B cell (primary cell): ENCODE data around the gene CALD1. TPM values are rescaled to one million over a fixed set of nuclear protein-coding genes. Genes with fewer than 3 reads are reported as not detected.

Experiments used
- ATAC-seq: fragments of 200-7000 bp; cut with Tn5 transposase; one replicate; pipeline ENCODE4 v1.10.0; 2021; ENCODE audit warnings: low read depth, mild to moderate bottlenecking, moderate number of reproducible peaks, moderate library complexity
- CTCF ChIA-PET: fragments of 350-600 bp; sonication (Branson Sonifier 250); formaldehyde crosslinking; loops from one replicate; lab custom pipeline; 2021; ENCODE audit warnings: antibody characterized with exemption, inconsistent platforms; lab: Charles Lee
- POLR2A ChIA-PET: fragments of 350-600 bp; sonication (Branson Sonifier 250); formaldehyde crosslinking; loops from one replicate; lab custom pipeline; 2021; ENCODE audit warnings: antibody characterized with exemption; lab: Charles Lee
- DNase-seq: peaks from one replicate; pipeline ENCODE4 v3.0.0; 2013
- H2AFZ ChIP-seq: 2 replicates; pipeline ENCODE4 v1.6.1; 2012; ENCODE audit warnings: mild to moderate bottlenecking, low read depth, low read length; ENCODE audit not compliant: insufficient read depth, poor library complexity, severe bottlenecking
- H3K27ac ChIP-seq, 2 donors: 1 replicate in 1 of 2; 2 replicates in 1 of 2; pipeline ENCODE4 v1.5.1; 2012 to 2013; ENCODE audit warnings: low read length in 2 of 2, mild to moderate bottlenecking in 2 of 2, moderate library complexity in 1 of 2
- H3K27me3 ChIP-seq, 4 experiments: fragments of 200-600 bp in 1 of 4; sonication (generic) in 1 of 4; replicated peaks in 1 of 4; 1 replicate in 2 of 4; 2 replicates in 2 of 4; pipeline versions ENCODE4 v1.6.1 to v1.7.0; 2013 to 2016; ENCODE audit warnings: low read length in 3 of 4, mild to moderate bottlenecking in 2 of 4, mixed read lengths in 1 of 4, moderate library complexity in 1 of 4; ENCODE audit not compliant: insufficient read depth in 4 of 4, control insufficient read depth in 3 of 4; ENCODE audit errors: control extremely low read depth in 1 of 4
- H3K36me3 ChIP-seq, 2 experiments: replicated peaks in 1 of 2; 1 replicate in 1 of 2; 2 replicates in 1 of 2; pipeline versions ENCODE4 v1.6.1 to v1.7.1; 2013; ENCODE audit warnings: low read length in 1 of 2; ENCODE audit not compliant: insufficient read depth in 2 of 2, control insufficient read depth in 1 of 2; ENCODE audit errors: control extremely low read depth in 1 of 2, extremely low read depth in 1 of 2
- H3K4me1 ChIP-seq, 2 donors: fragments of 200-600 bp in 1 of 2; sonication (generic) in 1 of 2; 1 replicate in 1 of 2; 2 replicates in 1 of 2; pipeline versions ENCODE4 v1.5.1 to v1.6.1; 2013 to 2017; ENCODE audit warnings: low read length in 2 of 2; ENCODE audit not compliant: control insufficient read depth in 2 of 2, insufficient read depth in 2 of 2
- H3K4me2 ChIP-seq: replicated peaks from 2 replicates; pipeline ENCODE3; 2012; ENCODE audit warnings: mild to moderate bottlenecking, low read depth, low read length; ENCODE audit not compliant: poor library complexity, severe bottlenecking
- H3K4me3 ChIP-seq, 5 experiments: fragments of 200-600 bp in 1 of 5; sonication (generic) in 1 of 5; 1 replicate in 3 of 5; 2 replicates in 2 of 5; pipeline versions ENCODE4 v1.5.1 to v1.7.0; 2011 to 2016; ENCODE audit warnings: low read length in 4 of 5, mild to moderate bottlenecking in 4 of 5, low read depth in 2 of 5, control low read depth in 1 of 5, moderate library complexity in 1 of 5; ENCODE audit not compliant: insufficient read depth in 1 of 5; ENCODE audit errors: control extremely low read depth in 1 of 5, extremely low read depth in 1 of 5
- H3K79me2 ChIP-seq: fragments of 200-600 bp; sonication (generic); one replicate; pipeline ENCODE4 v1.6.0; 2016; ENCODE audit warnings: low read length; ENCODE audit not compliant: control insufficient read depth, insufficient read depth
- H3K9ac ChIP-seq: fragments of 200-600 bp; sonication (generic); 2 replicates; pipeline ENCODE4 v1.6.1; 2017; ENCODE audit warnings: mild to moderate bottlenecking, low read length, moderate library complexity
- H3K9me3 ChIP-seq, 3 donors: one replicate each; pipeline versions ENCODE4 v1.6.1 to v1.7.1; 2013; ENCODE audit warnings: low read length in 2 of 3; ENCODE audit not compliant: control insufficient read depth in 2 of 3, insufficient read depth in 1 of 3; ENCODE audit errors: control extremely low read depth in 1 of 3
- H4K20me1 ChIP-seq: 2 replicates; pipeline ENCODE4 v1.6.0; 2012; ENCODE audit warnings: mild to moderate bottlenecking, low read length; ENCODE audit not compliant: insufficient read depth, control insufficient read depth, poor library complexity, severe bottlenecking
- H3K27ac Mint-ChIP-seq: one replicate; pipeline ENCODE4 v1.8.0; 2021; ENCODE audit warnings: mixed read lengths
- H3K27me3 Mint-ChIP-seq: one replicate; pipeline ENCODE4 v1.8.0; 2021; ENCODE audit warnings: mixed read lengths
- H3K4me1 Mint-ChIP-seq: one replicate; pipeline ENCODE4 v1.8.0; 2021; ENCODE audit warnings: mixed read lengths
- H3K4me3 Mint-ChIP-seq: one replicate; pipeline ENCODE4 v1.8.0; 2021; ENCODE audit warnings: mixed read lengths
- H3K9me3 Mint-ChIP-seq: one replicate; pipeline ENCODE4 v1.8.0; 2022; ENCODE audit warnings: mixed read lengths; ENCODE audit not compliant: insufficient read depth
- EZH2 ChIP-seq: IDR thresholded peaks from 2 replicates; pipeline ENCODE4 v1.6.1; 2012; ENCODE audit warnings: borderline replicate concordance, low read depth, mild to moderate bottlenecking, moderate library complexity, low read length; ENCODE audit not compliant: insufficient read depth, poor library complexity, severe bottlenecking
- WGBS: methylation state at CpG from one replicate; pipeline ENCODE4 v1.1.5; 2013; ENCODE audit warnings: missing lambda C conversion rate; ENCODE audit not compliant: insufficient coverage; 5-methylcytosine and 5-hydroxymethylcytosine counted together
- intact Hi-C: fragments of 100-400 bp; cut with micrococcal nuclease; formaldehyde crosslinking; loops from one replicate; pipeline ENCODE4 v1.10.0; 2022
- polyA plus RNA-seq: library from polyadenylated mRNA; depleted of rRNA; stranded (reverse); fragments of >200 nt; gene quantifications from 2 replicates; pipeline ENCODE4 v1.2.3, GENCODE V29; 2012
- total RNA-seq, 2 donors: library from RNA; stranded (reverse); fragments of 120-200 nt in 1 of 2; gene quantifications; 1 replicate in 1 of 2; 2 replicates in 1 of 2; pipeline versions ENCODE4 v1.2.3 to v1.2.4, GENCODE V29; 2013 to 2022
- TF ChIP-seq, protein P1 (sequence below): fragments of 200-600 bp; IDR thresholded peaks from one replicate; pipeline ENCODE4 v1.8.0; 2022; ENCODE audit warnings: antibody characterized with exemption, mild to moderate bottlenecking

Gene CALD1
- total and polyA plus RNA-seq, 2 donors (not counting 1 experiment from before 2014, with no cell fraction given) = 0.18 to 0.69 TPM

DNA sequence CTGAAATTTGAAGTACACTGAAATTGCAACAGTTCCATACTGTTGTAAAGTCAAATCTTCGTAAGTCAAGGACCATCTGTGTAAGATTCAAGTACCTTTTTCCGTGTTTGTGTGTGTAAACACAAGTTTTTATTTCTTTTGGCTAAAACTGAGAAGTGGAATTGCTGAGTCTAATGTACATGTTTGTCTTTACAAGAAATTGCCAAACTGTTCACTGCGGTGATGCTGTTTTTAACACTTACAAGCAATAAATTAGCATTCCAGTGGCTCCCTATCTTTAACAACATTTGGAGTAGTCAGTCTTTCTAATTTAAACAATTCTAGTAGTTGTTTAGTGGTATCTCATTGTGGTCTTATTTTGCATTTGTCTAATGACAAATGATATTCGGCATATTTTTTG, 23.3 kb downstream of the CALD1 start:
- Histone ChIP-seq H3K4me3 (no peak overlapping the region), H3K79me2 (no peaks in the 10 kb centered on the region), H3K4me2 (no peak overlapping the region), H2AFZ (no peak overlapping the region), H3K9me3 (no peaks in the 10 kb centered on the region), H3K36me3 (no peaks in the 10 kb centered on the region), H3K9ac (no peak overlapping the region), H3K27ac (no peak overlapping the region), H4K20me1 (no peaks in the 10 kb centered on the region), H3K27me3 (no peaks in the 10 kb centered on the region), H3K4me1 (no peaks in the 10 kb centered on the region)
- H3K9me3 Mint-ChIP-seq = no peaks in the 10 kb centered on the region
- intact Hi-C loops = no loop called here
- peaks cover 6% of the 10 kb centered on the region for H3K27me3 Mint-ChIP-seq
- H3K27ac Mint-ChIP-seq = no peak overlapping the region
- POLR2A ChIA-PET = no interaction called here
- no peak overlapping the region for H3K4me3 Mint-ChIP-seq
- no peak for ATAC-seq
- TF ChIP-seq, protein P1, sequence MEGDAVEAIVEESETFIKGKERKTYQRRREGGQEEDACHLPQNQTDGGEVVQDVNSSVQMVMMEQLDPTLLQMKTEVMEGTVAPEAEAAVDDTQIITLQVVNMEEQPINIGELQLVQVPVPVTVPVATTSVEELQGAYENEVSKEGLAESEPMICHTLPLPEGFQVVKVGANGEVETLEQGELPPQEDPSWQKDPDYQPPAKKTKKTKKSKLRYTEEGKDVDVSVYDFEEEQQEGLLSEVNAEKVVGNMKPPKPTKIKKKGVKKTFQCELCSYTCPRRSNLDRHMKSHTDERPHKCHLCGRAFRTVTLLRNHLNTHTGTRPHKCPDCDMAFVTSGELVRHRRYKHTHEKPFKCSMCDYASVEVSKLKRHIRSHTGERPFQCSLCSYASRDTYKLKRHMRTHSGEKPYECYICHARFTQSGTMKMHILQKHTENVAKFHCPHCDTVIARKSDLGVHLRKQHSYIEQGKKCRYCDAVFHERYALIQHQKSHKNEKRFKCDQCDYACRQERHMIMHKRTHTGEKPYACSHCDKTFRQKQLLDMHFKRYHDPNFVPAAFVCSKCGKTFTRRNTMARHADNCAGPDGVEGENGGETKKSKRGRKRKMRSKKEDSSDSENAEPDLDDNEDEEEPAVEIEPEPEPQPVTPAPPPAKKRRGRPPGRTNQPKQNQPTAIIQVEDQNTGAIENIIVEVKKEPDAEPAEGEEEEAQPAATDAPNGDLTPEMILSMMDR = no peak
- no peak for TF ChIP-seq EZH2
- WGBS = no CpG with 5 or more reads among the region's 4 CpGs
- peaks cover 3% of the 10 kb centered on the region for H3K4me1 Mint-ChIP-seq
- CTCF ChIA-PET = no interaction called here
- DNase-seq = no peak

DNA sequence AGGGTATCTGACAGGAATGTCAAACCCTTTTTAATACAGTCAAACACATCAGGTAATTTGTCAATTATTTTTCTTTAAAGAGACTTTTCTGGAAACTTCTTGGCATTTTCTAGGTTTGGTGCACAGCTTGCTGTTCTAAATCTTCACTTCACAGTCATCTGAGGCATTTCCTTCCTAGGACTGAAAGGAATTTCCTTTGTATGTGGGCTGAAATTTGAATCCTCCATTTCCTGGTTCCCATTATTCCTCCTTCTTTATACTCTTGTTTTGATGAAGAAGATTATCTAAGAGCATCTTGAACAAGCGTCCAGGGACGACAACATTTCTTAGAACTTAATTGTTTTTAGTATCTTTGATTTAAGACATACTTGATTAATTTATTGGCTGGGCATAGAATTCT, 24.9 kb downstream of the CALD1 start:
- Histone ChIP-seq H3K9ac (no peak overlapping the region), H3K36me3 (no peaks in the 10 kb centered on the region), H3K4me1 (no peaks in the 10 kb centered on the region), H3K4me2 (no peak overlapping the region), H3K9me3 (no peaks in the 10 kb centered on the region), H4K20me1 (no peaks in the 10 kb centered on the region), H3K27me3 (no peaks in the 10 kb centered on the region), H3K27ac (no peak overlapping the region), H3K4me3 (no peak overlapping the region), H2AFZ (no peak overlapping the region), H3K79me2 (no peaks in the 10 kb centered on the region)
- DNase-seq (no peak), ATAC-seq (no peak)
- CTCF ChIA-PET = no interaction called here
- WGBS = no CpG with 5 or more reads among the region's 2 CpGs
- H3K9me3 Mint-ChIP-seq = no peaks in the 10 kb centered on the region
- TF ChIP-seq, protein P1 = no peak
- TF ChIP-seq EZH2 = no peak
- intact Hi-C loops = no loop called here
- POLR2A ChIA-PET = no interaction called here
- H3K4me3 Mint-ChIP-seq = no peak overlapping the region
- H3K4me1 Mint-ChIP-seq = peaks cover under 1% of the 10 kb centered on the region
- no peak overlapping the region for H3K27ac Mint-ChIP-seq
- H3K27me3 Mint-ChIP-seq = peaks cover 6% of the 10 kb centered on the region
